Bone marrow (tissue), 2 donors: Measurements from ENCODE around the gene RICTOR.
"Not testable (repeated sequence)": the region's sequence is repeated elsewhere in the genome, so short reads cannot be mapped to it uniquely, and the experiment has no call there.

ENCODE experiments used
- DNase-seq, 2 donors: peaks; one replicate each; lab custom pipeline; 2025; lab: John Stamatoyannopoulos, UW

The RICTOR gene

GRCh38 chr5:39013938-39014337 lies 60.3 kb downstream of the RICTOR start:
- DNase-seq, result no peak

- not testable (repeated sequence) for DNase-seq
Observed at GRCh38 chr5:39010958-39011357, 63.2 kb downstream of the RICTOR start.

GRCh38 chr5:39009981-39010380 lies 64.2 kb downstream of the RICTOR start:
- DNase-seq, result no peak

- no peak for DNase-seq
Observed at GRCh38 chr5:39009280-39009679, 64.9 kb downstream of the RICTOR start.

GRCh38 chr5:39006650-39007049 lies 67.5 kb downstream of the RICTOR start:
- DNase-seq, result no peak

- no peak for DNase-seq
Observed at GRCh38 chr5:39005566-39006232, 68.5 kb downstream of the RICTOR start.

- DNase-seq, result no peak
Observed at GRCh38 chr5:39001683-39002082, 72.5 kb downstream of the RICTOR start.

- DNase-seq, result no peak
Observed at GRCh38 chr5:38999037-38999436, 75.2 kb downstream of the RICTOR start.

- no peak for DNase-seq
Observed at GRCh38 chr5:38997591-38997990, 76.6 kb downstream of the RICTOR start.

- no peak for DNase-seq
Observed at GRCh38 chr5:38996123-38996522, 78.1 kb downstream of the RICTOR start.

- peak in 1 of 2 donors; percentile 48 for DNase-seq
Observed at GRCh38 chr5:38994324-38994927, 79.8 kb downstream of the RICTOR start.

GRCh38 chr5:38989974-38990719 lies 84.1 kb downstream of the RICTOR start:
- not testable (repeated sequence) for DNase-seq

GRCh38 chr5:38985909-38986452 lies 88.2 kb downstream of the RICTOR start:
- DNase-seq, result no peak

- no peak for DNase-seq
Observed at GRCh38 chr5:38979535-38979934, 94.7 kb downstream of the RICTOR start.

- DNase-seq, result no peak
Observed at GRCh38 chr5:38978036-38978435, 96.2 kb downstream of the RICTOR start.

- no peak for DNase-seq
Observed at GRCh38 chr5:38968665-38969064, 105.5 kb downstream of the RICTOR start.

- DNase-seq, result no peak
Observed at GRCh38 chr5:38961691-38962090, 112.5 kb downstream of the RICTOR start.

- no peak for DNase-seq
Observed at GRCh38 chr5:38953426-38954012, 120.7 kb downstream of the RICTOR start.

GRCh38 chr5:38948501-38948900 lies 125.7 kb downstream of the RICTOR start:
- DNase-seq, result no peak

GRCh38 chr5:38944282-38944681 lies 129.9 kb downstream of the RICTOR start:
- DNase-seq, result no peak

GRCh38 chr5:38941912-38942311 lies 132.3 kb downstream of the RICTOR start:
- no peak for DNase-seq

GRCh38 chr5:38940230-38940858 lies 133.9 kb downstream of the RICTOR start:
- DNase-seq, result no peak
